CD4-positive, alpha-beta T cell treated with Interleukin-17A for 1 hour (primary cell): ENCODE measurements around the gene P2RY14.

Source experiments
- DNase-seq: peaks from one replicate; pipeline ENCODE4 v3.0.0-alpha.2; 2020

Gene P2RY14

GRCh38 chr3:151278230-151278629 is at the start of gene P2RY14:
Gene P2RY14 (minus strand): TSS chr3:151278542. CDS start chr3:151214316, 64,226 bp downstream.
- DNase-seq: no peak

- no peak for DNase-seq
These were observed 49.3 kb upstream of the P2RY14 start for GRCh38 chr3:151327571-151328198.

DNA sequence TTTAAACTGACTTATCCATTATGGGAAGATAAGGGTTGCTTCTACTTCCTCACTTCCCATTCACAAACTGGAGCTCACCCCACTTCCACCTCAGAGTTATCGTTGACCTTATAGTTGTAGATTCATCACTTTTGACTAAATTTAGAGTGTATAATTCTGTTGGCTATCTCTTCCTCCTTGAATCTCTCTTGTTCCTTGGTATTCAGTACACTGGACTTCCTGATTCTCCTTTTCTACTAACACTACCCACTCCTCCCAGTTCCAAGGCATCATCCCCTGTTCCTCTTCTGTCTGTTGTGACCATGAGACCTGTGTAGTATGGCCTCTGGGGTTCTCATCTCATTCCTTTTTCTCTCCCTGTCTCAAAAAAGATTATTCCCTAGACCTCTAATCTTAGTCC is 44.2 kb upstream of the P2RY14 start:
- no peak for DNase-seq

DNA sequence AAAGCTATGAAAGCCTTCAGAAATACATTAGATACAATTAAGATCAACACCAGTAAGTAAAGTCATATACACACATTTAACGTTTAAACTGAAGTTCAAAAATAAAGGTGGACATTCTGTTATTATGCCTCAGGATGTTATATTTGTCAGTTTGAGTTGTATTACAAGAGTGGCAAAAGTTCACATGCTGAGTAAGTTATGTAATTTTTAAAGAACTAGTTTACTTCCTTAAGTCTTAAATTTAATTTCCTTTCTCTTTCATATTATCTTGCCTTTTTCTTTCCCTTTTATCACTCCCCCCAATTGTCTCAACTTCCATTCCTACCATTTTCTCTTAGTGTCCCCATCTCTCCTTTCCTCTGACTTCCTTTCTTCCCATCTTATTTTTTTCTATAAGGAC is 43.2 kb upstream of the P2RY14 start:
- no peak for DNase-seq

GRCh38 chr3:151320131-151320530 is 41.8 kb upstream of the P2RY14 start:
- DNase-seq: no peak

- no peak for DNase-seq
These were observed 41.3 kb upstream of the P2RY14 start for GRCh38 chr3:151319628-151320027.

- no peak for DNase-seq
These were observed 40.6 kb upstream of the P2RY14 start for GRCh38 chr3:151318991-151319390.

DNA sequence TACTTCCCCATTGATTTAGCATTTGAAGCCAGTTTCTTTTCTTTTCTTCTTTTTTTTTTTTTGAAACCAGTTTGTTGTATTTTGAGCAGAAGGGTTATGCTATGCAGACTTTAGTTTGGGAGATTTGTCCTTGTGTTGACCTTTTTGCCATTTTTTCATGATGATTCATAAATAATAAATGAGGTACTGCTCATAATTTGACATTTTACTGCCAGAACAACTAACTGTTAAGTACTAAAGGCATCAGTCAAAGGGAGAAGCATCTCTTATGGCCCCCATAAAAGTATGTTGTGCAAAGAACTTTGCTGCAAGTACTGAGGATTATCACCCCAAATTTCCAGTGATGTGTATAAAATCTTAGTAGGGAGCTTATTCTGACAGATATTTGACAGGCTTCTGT is 40.0 kb upstream of the P2RY14 start:
- no peak for DNase-seq

- no peak for DNase-seq
These were observed 38.1 kb upstream of the P2RY14 start, which contains the start of gene GPR87 for GRCh38 chr3:151316267-151316991. Gene GPR87 (minus strand): TSS chr3:151316820. CDS start chr3:151300100, 16,720 bp downstream.

DNA sequence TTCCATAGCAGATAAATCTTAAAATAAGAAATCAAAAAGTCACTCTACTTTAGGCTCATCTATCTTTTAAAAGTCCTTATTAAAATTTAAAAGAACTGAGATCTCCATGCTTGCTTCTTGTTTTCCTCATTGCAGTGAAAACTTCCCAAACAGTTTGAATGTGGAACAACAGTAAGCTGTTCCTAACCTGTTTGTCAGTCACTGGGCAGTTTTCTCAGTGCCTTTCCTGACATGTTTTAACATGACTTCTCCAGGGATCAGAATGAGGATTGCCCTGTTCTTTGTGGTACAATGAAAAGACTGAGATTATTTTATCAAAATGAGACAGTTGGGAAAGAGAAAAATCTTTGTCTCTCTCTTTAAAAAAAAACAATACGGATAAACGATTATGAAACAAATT is 37.5 kb upstream of the P2RY14 start:
- DNase-seq: no peak

GRCh38 chr3:151315136-151315535 is 36.8 kb upstream of the P2RY14 start:
- DNase-seq: no peak

- DNase-seq: no peak
These were observed 36.3 kb upstream of the P2RY14 start for GRCh38 chr3:151314593-151314992.

- DNase-seq: no peak
These were observed 35.8 kb upstream of the P2RY14 start for GRCh38 chr3:151314137-151314536.

DNA sequence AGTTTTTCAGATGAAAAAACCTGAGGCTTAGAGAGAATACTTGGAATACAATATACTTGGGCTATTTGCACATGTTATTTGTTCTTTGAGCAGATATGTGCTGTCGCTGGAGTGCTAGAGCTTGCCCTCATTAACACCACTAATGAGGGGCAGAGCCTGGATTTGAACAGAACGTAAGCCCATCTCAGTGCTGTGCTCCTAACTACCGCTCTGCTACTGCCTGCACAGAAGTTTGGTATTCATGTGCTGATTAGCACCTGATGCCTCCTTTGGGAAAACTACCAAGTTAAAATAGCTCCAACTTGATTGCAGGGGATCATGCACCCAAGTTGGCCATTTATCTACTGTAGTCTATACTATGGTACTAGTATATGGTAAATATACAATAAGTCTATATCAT is 34.6 kb upstream of the P2RY14 start:
- no peak for DNase-seq

- no peak for DNase-seq
These were observed 31.2 kb upstream of the P2RY14 start for GRCh38 chr3:151309566-151309965.

- DNase-seq: no peak
These were observed 29.5 kb upstream of the P2RY14 start for GRCh38 chr3:151307583-151308488.

GRCh38 chr3:151307131-151307530 is 28.8 kb upstream of the P2RY14 start:
- no peak for DNase-seq

DNA sequence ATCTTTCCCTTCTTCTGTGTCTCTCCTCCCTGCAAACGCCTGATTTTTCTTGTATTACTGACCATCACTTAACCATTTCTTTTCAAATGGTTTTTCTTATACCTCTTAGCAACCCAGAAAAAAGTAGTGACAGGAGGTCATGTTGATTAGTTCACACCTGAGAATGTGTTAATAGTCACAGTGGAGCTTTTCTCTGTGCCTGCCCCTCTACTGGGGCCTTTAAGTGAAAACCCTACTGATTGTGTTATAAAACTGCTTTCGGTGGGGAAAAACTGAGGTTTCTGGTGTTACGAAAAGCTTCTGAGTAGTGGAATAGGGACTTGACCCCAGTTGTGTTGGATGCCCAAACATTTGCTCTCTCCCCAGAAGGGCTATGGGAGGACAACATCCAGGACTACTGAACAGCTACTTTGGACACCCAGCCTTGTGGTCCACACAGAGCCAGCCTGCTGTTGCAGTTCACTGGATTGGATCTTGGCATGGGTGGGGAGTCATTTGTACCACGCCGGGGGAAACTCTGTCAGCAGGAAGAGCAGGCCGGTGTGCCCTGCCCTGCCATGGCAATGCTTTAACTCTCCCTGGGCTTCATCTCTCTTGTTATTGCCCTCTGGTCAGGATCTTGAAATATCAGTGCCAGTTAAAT is 27.9 kb upstream of the P2RY14 start:
- no peak for DNase-seq

DNA sequence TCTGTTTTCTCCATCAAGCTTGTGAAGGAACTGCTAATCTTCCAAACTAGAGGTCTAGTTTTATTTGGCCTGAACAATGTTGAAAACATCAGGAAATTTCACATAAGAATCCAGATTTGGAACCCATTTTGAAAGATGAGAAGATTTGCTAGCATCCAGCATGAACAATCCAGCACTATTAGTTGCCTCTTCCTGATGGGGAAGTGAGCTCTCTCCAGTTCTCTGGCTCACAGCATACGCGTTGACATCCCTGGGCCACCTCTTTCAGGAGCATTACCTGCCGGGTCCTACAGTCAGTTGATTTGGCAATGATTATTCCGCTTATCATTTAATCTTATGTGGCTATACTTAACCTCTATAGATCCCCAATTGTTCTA is 27.4 kb upstream of the P2RY14 start:
- DNase-seq: no peak

DNA sequence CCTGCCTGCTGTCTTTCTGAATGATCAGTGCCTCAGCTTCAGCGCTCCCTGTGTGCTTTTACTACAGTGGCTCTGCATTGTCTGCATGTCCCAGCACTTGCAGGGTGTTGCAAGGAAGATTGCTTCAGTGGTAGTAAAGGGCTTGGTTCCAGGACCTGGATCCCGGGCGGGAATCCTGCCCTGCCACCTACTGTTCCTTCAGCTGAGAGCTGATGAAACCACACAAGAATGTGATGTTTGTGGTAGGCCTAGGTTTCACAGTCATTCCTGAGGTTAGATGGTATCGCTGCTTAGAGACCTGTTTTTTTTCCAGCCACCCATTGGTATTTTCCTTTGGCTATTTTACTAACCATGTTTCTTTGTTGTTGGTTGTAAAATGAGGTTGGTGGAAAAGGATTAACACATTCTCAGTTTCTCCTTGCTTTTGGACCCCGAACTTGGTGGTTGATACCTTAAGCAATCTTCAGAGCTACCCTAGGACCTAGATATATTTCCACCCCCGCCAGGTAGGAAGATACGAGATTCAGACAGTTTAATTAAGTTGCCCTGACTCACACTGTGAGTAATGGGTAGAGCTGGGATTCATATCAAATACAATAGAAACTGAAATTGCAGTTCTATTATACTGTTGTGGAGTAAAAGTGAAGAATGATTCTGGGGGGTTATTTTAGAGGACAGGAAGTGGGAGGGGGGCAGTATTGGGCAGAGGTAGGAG is 26.9 kb upstream of the P2RY14 start:
- no peak for DNase-seq

DNA sequence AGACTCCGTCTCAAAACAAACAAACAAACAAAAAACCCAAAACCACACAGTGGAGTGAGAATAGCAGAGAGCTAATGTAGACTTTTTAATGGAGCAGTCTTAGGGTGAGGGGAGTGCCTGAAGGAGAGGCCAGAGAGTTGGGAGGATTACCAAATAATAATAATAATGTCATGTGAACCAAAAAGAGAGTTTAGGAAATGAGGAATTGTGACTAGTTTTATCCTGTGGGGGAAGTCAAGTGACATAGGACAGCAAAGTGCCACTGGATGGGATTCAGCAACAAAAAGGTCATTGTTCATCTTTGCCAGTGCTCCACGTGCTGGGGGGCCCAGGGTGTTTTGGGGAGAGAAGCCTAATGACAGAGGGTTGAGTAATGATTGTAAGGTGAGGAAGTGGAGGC is 25.4 kb upstream of the P2RY14 start:
- DNase-seq: no peak

DNA sequence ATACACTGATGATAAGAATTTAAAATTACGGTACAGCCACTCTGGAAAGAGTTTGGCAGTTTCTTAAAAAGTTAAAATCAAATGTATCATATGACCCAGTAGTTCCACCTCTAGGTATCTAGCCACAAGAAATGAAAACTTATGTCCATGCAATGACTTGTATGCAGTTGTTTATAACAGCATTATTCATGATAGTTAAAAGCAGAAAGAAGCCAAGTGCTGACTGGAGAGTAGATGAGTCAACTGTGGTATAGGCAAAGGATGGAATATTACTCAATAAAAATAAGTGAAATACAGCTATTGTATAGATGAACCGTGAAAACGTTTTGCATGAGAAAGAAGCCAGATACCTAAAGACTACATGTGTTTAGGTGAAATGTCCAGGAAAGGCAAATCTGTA is 23.4 kb upstream of the P2RY14 start:
- no peak for DNase-seq

DNA sequence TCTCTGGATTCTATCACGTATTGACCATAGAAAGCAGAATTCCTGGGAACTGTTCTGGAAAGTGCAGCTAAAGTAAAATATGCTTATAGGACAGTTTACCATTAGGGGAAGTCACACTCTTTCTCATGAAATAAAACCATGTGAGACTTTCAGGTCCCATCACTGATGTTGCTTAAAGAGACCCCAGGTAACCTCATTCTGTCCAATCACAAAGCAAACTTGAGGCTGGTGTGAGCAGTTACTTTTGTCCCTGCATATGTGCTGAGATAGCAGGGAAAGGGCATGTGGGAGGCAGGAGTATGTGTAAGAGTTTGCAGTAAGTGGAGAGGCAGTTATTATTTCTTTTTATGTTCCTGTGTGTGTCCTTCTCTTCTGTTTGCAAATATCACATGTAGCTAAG is 22.2 kb upstream of the P2RY14 start:
- DNase-seq: no peak
